Karpas-422 (cell line): Measurements from ENCODE around the gene CPED1. TPM values are rescaled to one million over a fixed set of nuclear protein-coding genes. Genes with fewer than 3 reads are reported as not detected.
A peak's percentile ranks its signal among the peaks of the same experiment; 100 is the strongest.
"Not testable (repeated sequence)": the region's sequence is repeated elsewhere in the genome, so short reads cannot be mapped to it uniquely, and the experiment has no call there.

Source experiments
- DNase-seq: peaks from one replicate; pipeline ENCODE4 v3.0.0-alpha.2; 2015
- H2AFZ ChIP-seq: fragments of 200-600 bp; sonication (generic); 2 replicates; pipeline ENCODE4 v1.6.1; 2014; ENCODE audit warnings: antibody characterized with exemption, low read length, mixed read lengths
- H3K27ac ChIP-seq: fragments of 200-600 bp; sonication (generic); 2 replicates; pipeline ENCODE4 v1.5.1; 2014; ENCODE audit warnings: mild to moderate bottlenecking, low read length, moderate library complexity
- H3K27me3 ChIP-seq: fragments of 200-600 bp; sonication (generic); 2 replicates; pipeline ENCODE4 v1.6.1; 2014; ENCODE audit warnings: low read length, mixed read lengths
- H3K36me3 ChIP-seq: fragments of 200-600 bp; sonication (generic); 2 replicates; pipeline ENCODE4 v1.6.1; 2014; ENCODE audit warnings: low read length, mixed read lengths; ENCODE audit not compliant: insufficient read depth
- H3K4me1 ChIP-seq: fragments of 200-600 bp; sonication (generic); 2 replicates; pipeline ENCODE4 v1.6.1; 2014; ENCODE audit warnings: mild to moderate bottlenecking, low read length, mixed read lengths
- H3K4me2 ChIP-seq: fragments of 200-600 bp; sonication (generic); 2 replicates; pipeline ENCODE4 v1.6.1; 2014; ENCODE audit warnings: low read length, low read depth, mild to moderate bottlenecking; ENCODE audit not compliant: poor library complexity, severe bottlenecking
- H3K4me3 ChIP-seq: fragments of 200-600 bp; sonication (generic); 2 replicates; pipeline ENCODE4 v1.5.1; 2014; ENCODE audit warnings: mild to moderate bottlenecking, antibody characterized with exemption, low read length, mixed read lengths
- H3K79me2 ChIP-seq: fragments of 200-600 bp; sonication (generic); 2 replicates; pipeline ENCODE4 v1.6.1; 2014; ENCODE audit warnings: mild to moderate bottlenecking, low read length, mixed read lengths
- H3K9ac ChIP-seq: fragments of 200-600 bp; sonication (generic); 2 replicates; pipeline ENCODE4 v1.6.0; 2014; ENCODE audit warnings: low read length
- H3K9me2 ChIP-seq: fragments of 200-600 bp; sonication (generic), shearing (Covaris generic); replicated peaks from 2 replicates; pipeline ENCODE4 v1.6.0; 2014; ENCODE audit warnings: mild to moderate bottlenecking, low read length, moderate library complexity; ENCODE audit not compliant: insufficient read depth
- H3K9me3 ChIP-seq: fragments of 300-700, 200-600 bp; sonication (generic); 2 replicates; pipeline ENCODE4 v1.6.1; 2014; ENCODE audit warnings: low read length, mixed read lengths
- H4K20me1 ChIP-seq: fragments of 200-600 bp; sonication (generic); 2 replicates; pipeline ENCODE4 v1.6.1; 2014; ENCODE audit warnings: mild to moderate bottlenecking, antibody characterized with exemption, low read length, low read depth; ENCODE audit not compliant: insufficient read depth
- total RNA-seq: library from RNA; depleted of rRNA; stranded (reverse); fragments of >200 nt; shearing (Covaris generic); gene quantifications from 2 replicates; pipeline ENCODE4 v1.2.3, GENCODE V29; 2014; ENCODE audit warnings: low replicate concordance

The CPED1 gene
- total RNA-seq, 1 experiment from 2014 or later = 0.04 TPM

GRCh38 chr7:121285066-121285667 is 296.7 kb downstream of the CPED1 start:
- H4K20me1 ChIP-seq = no peaks in the 10 kb centered on the region
- H3K4me3 ChIP-seq = no peak overlapping the region
- no peaks in the 10 kb centered on the region for H3K9me3 ChIP-seq
- no peaks in the 10 kb centered on the region for H3K27me3 ChIP-seq
- H3K4me1 ChIP-seq = no peaks in the 10 kb centered on the region
- DNase-seq = no peak
- no peaks in the 10 kb centered on the region for H3K79me2 ChIP-seq
- H3K36me3 ChIP-seq = no peaks in the 10 kb centered on the region
- H3K4me2 ChIP-seq = no peak overlapping the region
- no peak overlapping the region for H3K27ac ChIP-seq
- no peak overlapping the region for H2AFZ ChIP-seq
- H3K9me2 ChIP-seq = no peaks in the 10 kb centered on the region
- H3K9ac ChIP-seq = no peak overlapping the region

- H4K20me1 ChIP-seq = no peaks in the 10 kb centered on the region
- no peaks in the 10 kb centered on the region for H3K36me3 ChIP-seq
- H3K9me2 ChIP-seq = no peaks in the 10 kb centered on the region
- H2AFZ ChIP-seq = no peak overlapping the region
- no peak overlapping the region for H3K4me3 ChIP-seq
- no peaks in the 10 kb centered on the region for H3K4me1 ChIP-seq
- H3K9ac ChIP-seq = no peak overlapping the region
- H3K4me2 ChIP-seq = no peak overlapping the region
- H3K9me3 ChIP-seq = no peaks in the 10 kb centered on the region
- DNase-seq = no peak
- no peaks in the 10 kb centered on the region for H3K79me2 ChIP-seq
- no peaks in the 10 kb centered on the region for H3K27me3 ChIP-seq
- H3K27ac ChIP-seq = no peak overlapping the region
Measured at GRCh38 chr7:121286186-121286585, 297.7 kb downstream of the CPED1 start.

GRCh38 chr7:121286742-121287734 is 298.5 kb downstream of the CPED1 start:
- H3K4me1 ChIP-seq = no peaks in the 10 kb centered on the region
- no peaks in the 10 kb centered on the region for H3K9me3 ChIP-seq
- H3K9me2 ChIP-seq = no peaks in the 10 kb centered on the region
- no peak overlapping the region for H3K27ac ChIP-seq
- no peaks in the 10 kb centered on the region for H3K27me3 ChIP-seq
- no peak overlapping the region for H2AFZ ChIP-seq
- H3K4me2 ChIP-seq = no peak overlapping the region
- H3K4me3 ChIP-seq = no peak overlapping the region
- H3K36me3 ChIP-seq = no peaks in the 10 kb centered on the region
- no peaks in the 10 kb centered on the region for H3K79me2 ChIP-seq
- H3K9ac ChIP-seq = no peak overlapping the region
- DNase-seq = no peak
- H4K20me1 ChIP-seq = no peaks in the 10 kb centered on the region

GRCh38 chr7:121288894-121289293 is 300.4 kb downstream of the CPED1 start:
- no peaks in the 10 kb centered on the region for H3K27me3 ChIP-seq
- H3K9ac ChIP-seq = no peak overlapping the region
- H3K79me2 ChIP-seq = no peaks in the 10 kb centered on the region
- no peak overlapping the region for H3K4me2 ChIP-seq
- no peaks in the 10 kb centered on the region for H3K4me1 ChIP-seq
- H3K9me3 ChIP-seq = no peaks in the 10 kb centered on the region
- no peaks in the 10 kb centered on the region for H3K9me2 ChIP-seq
- H2AFZ ChIP-seq = no peak overlapping the region
- H3K4me3 ChIP-seq = no peak overlapping the region
- no peak overlapping the region for H3K27ac ChIP-seq
- H3K36me3 ChIP-seq = no peaks in the 10 kb centered on the region
- no peak for DNase-seq
- no peaks in the 10 kb centered on the region for H4K20me1 ChIP-seq

GRCh38 chr7:121289930-121290329 is 301.4 kb downstream of the CPED1 start:
- H3K79me2 ChIP-seq, H3K9me2 ChIP-seq: not testable (repeated sequence)

GRCh38 chr7:121294448-121294992 is 306.0 kb downstream of the CPED1 start:
- Histone ChIP-seq H3K27me3 (no peaks in the 10 kb centered on the region), H3K36me3 (no peaks in the 10 kb centered on the region), H3K27ac (no peak overlapping the region), H4K20me1 (no peaks in the 10 kb centered on the region), H3K4me1 (no peaks in the 10 kb centered on the region), H3K9ac (no peak overlapping the region), H3K4me2 (no peak overlapping the region), H3K79me2 (no peaks in the 10 kb centered on the region), H3K4me3 (no peak overlapping the region), H3K9me3 (no peaks in the 10 kb centered on the region), H3K9me2 (no peaks in the 10 kb centered on the region), H2AFZ (no peak overlapping the region)
- no peak for DNase-seq

More at GRCh38 chr7:121289930-121290329, 301.4 kb downstream of the CPED1 start:
- H3K27me3 ChIP-seq, H3K4me2 ChIP-seq, H3K4me3 ChIP-seq, H4K20me1 ChIP-seq, H2AFZ ChIP-seq, H3K27ac ChIP-seq, H3K9ac ChIP-seq, H3K36me3 ChIP-seq, H3K4me1 ChIP-seq, H3K9me3 ChIP-seq, DNase-seq: not testable (repeated sequence)

- H3K4me2 ChIP-seq = no peak overlapping the region
- H3K79me2 ChIP-seq = no peaks in the 10 kb centered on the region
- H3K9ac ChIP-seq = no peak overlapping the region
- H3K27ac ChIP-seq = no peak overlapping the region
- no peak overlapping the region for H3K4me3 ChIP-seq
- no peaks in the 10 kb centered on the region for H3K4me1 ChIP-seq
- no peak for DNase-seq
- no peaks in the 10 kb centered on the region for H4K20me1 ChIP-seq
- H2AFZ ChIP-seq = peak overlapping the region; percentile 27; the same call in 1 of the 2 replicates
- H3K27me3 ChIP-seq = no peaks in the 10 kb centered on the region
- no peaks in the 10 kb centered on the region for H3K36me3 ChIP-seq
- no peaks in the 10 kb centered on the region for H3K9me3 ChIP-seq
- no peaks in the 10 kb centered on the region for H3K9me2 ChIP-seq
Measured at GRCh38 chr7:121297843-121298242, 309.3 kb downstream of the CPED1 start.

- H3K4me2 ChIP-seq = no peak overlapping the region
- H3K9ac ChIP-seq = no peak overlapping the region
Measured at GRCh38 chr7:121298831-121299239, 310.3 kb downstream of the CPED1 start.

More at GRCh38 chr7:121298831-121299239, 310.3 kb downstream of the CPED1 start:
- Histone ChIP-seq H3K27me3 (no peaks in the 10 kb centered on the region), H3K36me3 (no peaks in the 10 kb centered on the region), H2AFZ (no peak overlapping the region), H3K27ac (no peak overlapping the region), H3K4me3 (no peak overlapping the region), H3K9me2 (no peaks in the 10 kb centered on the region), H3K4me1 (no peaks in the 10 kb centered on the region), H3K9me3 (no peaks in the 10 kb centered on the region), H3K79me2 (no peaks in the 10 kb centered on the region), H4K20me1 (no peaks in the 10 kb centered on the region)
- no peak for DNase-seq
